GM12878 (cell line): ENCODE data around the gene TNFAIP3. TPM values are rescaled to one million over a fixed set of nuclear protein-coding genes. Genes with fewer than 3 reads are reported as not detected.

ENCODE experiments used
- BCL3 ChIP-seq: IDR thresholded peaks from 2 replicates; pipeline ENCODE4 v1.6.1; 2011; ENCODE audit warnings: borderline replicate concordance, low read depth, mild to moderate bottlenecking, moderate library complexity, low read length; ENCODE audit not compliant: insufficient read depth, poor library complexity, severe bottlenecking
- CREB1 ChIP-seq: IDR thresholded peaks from 2 replicates; pipeline ENCODE4 v1.6.1; 2012; ENCODE audit warnings: low read depth, mild to moderate bottlenecking, inconsistent platforms
- EED ChIP-seq: sonication (generic); IDR thresholded peaks from 2 replicates; pipeline ENCODE4 v1.6.1; 2016; ENCODE audit warnings: antibody characterized with exemption, low read depth
- HDAC2 ChIP-seq: fragments of 200-600 bp; sonication (generic); IDR thresholded peaks from 2 replicates; pipeline ENCODE4 v1.6.1; 2017
- HSF1 ChIP-seq: fragments of 150-350 bp; IDR thresholded peaks from 2 replicates; pipeline ENCODE4 v1.6.1; 2014; ENCODE audit warnings: mild to moderate bottlenecking, low read depth, low read length
- IKZF2 ChIP-seq, 2 experiments: fragments of 450-650 bp; IDR thresholded peaks; 2 replicates each; pipeline ENCODE4 v1.6.1; 2017; ENCODE audit warnings: mild to moderate bottlenecking in 2 of 2, moderate library complexity in 2 of 2
- MTA2 ChIP-seq: fragments of 450-650 bp; IDR thresholded peaks from 2 replicates; pipeline ENCODE4 v1.6.1; 2016; ENCODE audit warnings: low read depth, mild to moderate bottlenecking, moderate library complexity
- NKRF ChIP-seq: fragments of 450-650 bp; conservative IDR thresholded peaks from 2 replicates; pipeline ENCODE4 v1.6.1; 2017; ENCODE audit warnings: mild to moderate bottlenecking, moderate library complexity
- PAX8 ChIP-seq: fragments of 450-650 bp; IDR thresholded peaks from 2 replicates; pipeline ENCODE4 v1.6.1; 2017; ENCODE audit warnings: mild to moderate bottlenecking, moderate library complexity
- PKNOX1 ChIP-seq: fragments of 450-650 bp; IDR thresholded peaks from 2 replicates; pipeline ENCODE4 v1.6.1; 2016; ENCODE audit warnings: mild to moderate bottlenecking
- polyA plus RNA-seq, 11 experiments: library from polyadenylated mRNA; depleted of rRNA in 4 of 11; unstranded in 6 of 11; stranded (reverse) in 5 of 11; fragments of >200 nt; fragmentation: Nextera tagmentation in 4 of 11; fragmentation: Illumina TruSeq in 1 of 11; extraction: Ambion mirVana in 4 of 11; extraction: Trizol in 1 of 11; gene quantifications; 1 replicate in 1 of 11; 2 replicates in 10 of 11; pipeline versions ENCODE4 v1.2.1 to v1.2.3, GENCODE V29; 2011 to 2016; ENCODE audit warnings: inconsistent platforms in 2 of 11, missing spikeins in 2 of 11, low read depth in 1 of 11
- total RNA-seq, 4 experiments: library from RNA; depleted of rRNA in 3 of 4; stranded (reverse); fragments of >200 nt in 3 of 4; fragmentation: Illumina TruSeq in 1 of 4; extraction: Trizol in 1 of 4; gene quantifications; 2 replicates each; pipeline versions ENCODE4 v1.2.1 to v1.2.3, GENCODE V29; 2013 to 2021

The TNFAIP3 gene
- total and polyA plus RNA-seq, 10 of the 15 experiments (the other 5 are each of a cell fraction or from before 2014, with no cell fraction given) = 18.0 to 350 (median 127) TPM

GRCh38 chr6:137832110-137832509, 34.9 kb upstream of the TNFAIP3 start (continued):
- TF ChIP-seq NKRF (no peak), CREB1 (peak; percentile 16; the same call in 1 of the 2 replicates), PKNOX1 (peak; percentile 55), PAX8 (no peak), HSF1 (no peak), EED (peak; percentile 30; the same call in 1 of the 2 replicates), IKZF2 (IDR thresholded peaks at IDR 0.05) (peak in 1 of 2 experiments; percentile 50; a peak in 1 of 4 replicates), MTA2 (no peak), BCL3 (no peak), HDAC2 (no peak)
- TF ChIP-seq, all 136 proteins: peak for 10
